GM23248 (cell line): Measurements from ENCODE around the gene UROC1. TPM values are rescaled to one million over a fixed set of nuclear protein-coding genes. Genes with fewer than 3 reads are reported as not detected.

Experiments
- DNase-seq: peaks from one replicate; pipeline ENCODE4 v3.0.0-alpha.2; 2015
- H2AFZ ChIP-seq: fragments of 200-600 bp; sonication (generic); 2 replicates; pipeline ENCODE4 v1.6.1; 2016; ENCODE audit warnings: antibody characterized with exemption
- H3F3A ChIP-seq: fragments of 200-600 bp; sonication (generic); 2 replicates; pipeline ENCODE4 v1.6.1; 2016; ENCODE audit warnings: mild to moderate bottlenecking, antibody characterized with exemption, mixed run types; ENCODE audit not compliant: insufficient read depth
- H3K27ac ChIP-seq: fragments of 200-600 bp; sonication (generic); 2 replicates; pipeline ENCODE4 v1.5.1; 2016; ENCODE audit warnings: mild to moderate bottlenecking
- H3K27me3 ChIP-seq: fragments of 200-600 bp; sonication (generic); replicated peaks from 2 replicates; pipeline ENCODE4 v1.6.1; 2016; ENCODE audit warnings: mild to moderate bottlenecking; ENCODE audit not compliant: insufficient read depth
- H3K36me3 ChIP-seq: fragments of 200-600 bp; sonication (generic); 2 replicates; pipeline ENCODE4 v1.6.1; 2016; ENCODE audit warnings: low read depth, mild to moderate bottlenecking
- H3K4me1 ChIP-seq: fragments of 200-600 bp; sonication (generic); 2 replicates; pipeline ENCODE4 v1.6.1; 2016; ENCODE audit warnings: mild to moderate bottlenecking; ENCODE audit not compliant: insufficient read depth
- H3K4me2 ChIP-seq: fragments of 200-600 bp; sonication (generic); one replicate; pipeline ENCODE4 v1.6.1; 2016; ENCODE audit warnings: mild to moderate bottlenecking; ENCODE audit not compliant: unreplicated experiment
- H3K4me3 ChIP-seq: fragments of 200-600 bp; sonication (generic); 2 replicates; pipeline ENCODE4 v1.5.1; 2016; ENCODE audit warnings: mild to moderate bottlenecking
- H3K79me2 ChIP-seq: fragments of 200-600 bp; sonication (generic); 2 replicates; pipeline ENCODE4 v1.6.1; 2016; ENCODE audit warnings: mild to moderate bottlenecking; ENCODE audit not compliant: insufficient read depth
- H3K9ac ChIP-seq: fragments of 200-600 bp; sonication (generic); 2 replicates; pipeline ENCODE4 v1.6.1; 2016; ENCODE audit warnings: mild to moderate bottlenecking
- H3K9me2 ChIP-seq: fragments of 200-600 bp; sonication (generic); 2 replicates; pipeline ENCODE4 v1.6.1; 2016; ENCODE audit warnings: mixed run types, mild to moderate bottlenecking, moderate library complexity; ENCODE audit not compliant: insufficient read depth
- H3K9me3 ChIP-seq: fragments of 200-600 bp; sonication (generic); one replicate; pipeline ENCODE4 v1.6.1; 2017; ENCODE audit warnings: low read depth
- H4K20me1 ChIP-seq: fragments of 200-600 bp; sonication (generic); 2 replicates; pipeline ENCODE4 v1.6.0; 2016; ENCODE audit not compliant: insufficient read depth
- EZH2 ChIP-seq: fragments of 200-600 bp; sonication (generic); IDR thresholded peaks from 2 replicates; pipeline ENCODE4 v1.6.1; 2018; ENCODE audit warnings: antibody characterized with exemption, mild to moderate bottlenecking; ENCODE audit not compliant: insufficient read depth, poor library complexity, severe bottlenecking
- EZH2phosphoT487 ChIP-seq: fragments of 200-600 bp; sonication (generic); IDR thresholded peaks from 2 replicates; pipeline ENCODE4 v1.6.1; 2018; ENCODE audit warnings: antibody characterized with exemption, moderate library complexity, mild to moderate bottlenecking, low read depth; ENCODE audit not compliant: insufficient read depth
- WGBS, 2 experiments: methylation state at CpG; one replicate each; pipeline ENCODE4 v1.1.6; 2015 to 2017; ENCODE audit warnings: low lambda C conversion rate in 2 of 2, low coverage in 1 of 2; ENCODE audit errors: missing lambda C conversion rate in 2 of 2; 5-methylcytosine and 5-hydroxymethylcytosine counted together
- in situ Hi-C: fragments of 300-500 bp; cut with MboI; formaldehyde crosslinking; loops from 2 replicates; pipeline ENCODE4 v1.15.0; 2020
- polyA plus RNA-seq: library from polyadenylated mRNA; unstranded; fragments of >200 nt; fragmentation: Nextera tagmentation; extraction: Ambion mirVana; gene quantifications from 2 replicates; pipeline ENCODE4 v1.2.1, GENCODE V29; 2016
- total RNA-seq: library from RNA; depleted of rRNA; stranded (reverse); fragments of >200 nt; shearing (Covaris generic); gene quantifications from 2 replicates; pipeline ENCODE4 v1.2.3, GENCODE V29; 2014

Gene UROC1
- total and polyA plus RNA-seq, 2 experiments from 2014 or later, result not detected

GRCh38 chr3:126460381-126460780 lies 57.2 kb downstream of the UROC1 start:
- Histone ChIP-seq H3K9me3 (no peaks in the 10 kb centered on the region), H2AFZ (no peak overlapping the region), H4K20me1 (no peaks in the 10 kb centered on the region), H3K9ac (no peak overlapping the region), H3K27ac (no peak overlapping the region), H3K79me2 (peaks cover 41% of the 10 kb centered on the region), H3K36me3 (peaks cover 39% of the 10 kb centered on the region), H3K4me2 (no peak overlapping the region), H3K27me3 (no peaks in the 10 kb centered on the region), H3K9me2 (no peaks in the 10 kb centered on the region), H3F3A (no peaks in the 10 kb centered on the region), H3K4me1 (no peaks in the 10 kb centered on the region), H3K4me3 (no peak overlapping the region)
- WGBS, 2 experiments, result 74 to 81% methylated on average over 7 of the region's 7 CpGs
- TF ChIP-seq EZH2 (no peak), EZH2phosphoT487 (no peak)
- in situ Hi-C loops, result no loop called here
- no peak for DNase-seq

DNA sequence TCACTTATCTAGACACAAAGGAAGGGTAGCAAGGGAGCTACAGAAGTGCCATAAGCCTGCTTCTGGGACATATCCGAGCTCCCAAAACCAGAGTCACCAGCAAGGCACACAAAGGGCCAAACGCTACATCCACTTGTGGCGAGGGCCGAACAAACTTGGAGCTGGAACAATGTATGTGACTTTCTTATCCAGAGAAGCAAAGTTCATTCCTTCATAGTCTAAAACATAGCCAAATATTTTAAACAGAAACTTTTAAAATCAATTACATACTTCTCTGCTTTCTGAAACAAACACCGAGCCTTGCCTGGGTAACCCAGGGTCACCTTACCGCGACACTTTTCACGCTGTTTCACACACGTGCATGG lies 57.8 kb downstream of the UROC1 start:
- Histone ChIP-seq H3K4me3 (no peak overlapping the region), H3F3A (no peaks in the 10 kb centered on the region), H3K27me3 (no peaks in the 10 kb centered on the region), H3K9me2 (no peaks in the 10 kb centered on the region), H3K79me2 (peaks cover 42% of the 10 kb centered on the region), H3K9ac (no peak overlapping the region), H3K9me3 (no peaks in the 10 kb centered on the region), H3K27ac (no peak overlapping the region), H3K36me3 (peaks cover 39% of the 10 kb centered on the region), H3K4me2 (no peak overlapping the region), H2AFZ (no peak overlapping the region), H3K4me1 (no peaks in the 10 kb centered on the region), H4K20me1 (no peaks in the 10 kb centered on the region)
- in situ Hi-C loops, result no loop called here
- TF ChIP-seq EZH2phosphoT487 (no peak), EZH2 (no peak)
- WGBS, 2 experiments, result 97% methylated on average over 9 of the region's 9 CpGs
- DNase-seq, result no peak

- Histone ChIP-seq H3K27ac (no peak overlapping the region), H3K9ac (no peak overlapping the region), H3F3A (no peaks in the 10 kb centered on the region), H3K9me3 (no peaks in the 10 kb centered on the region), H3K27me3 (no peaks in the 10 kb centered on the region), H3K9me2 (no peaks in the 10 kb centered on the region), H3K36me3 (peaks cover 43% of the 10 kb centered on the region), H3K4me2 (no peak overlapping the region), H3K4me3 (no peak overlapping the region), H3K4me1 (no peaks in the 10 kb centered on the region), H2AFZ (no peak overlapping the region), H4K20me1 (no peaks in the 10 kb centered on the region), H3K79me2 (peaks cover 43% of the 10 kb centered on the region)
- TF ChIP-seq EZH2phosphoT487 (no peak), EZH2 (no peak)
- no peak for DNase-seq
- 84 to 88% methylated on average over 7 of the region's 7 CpGs for WGBS, 2 experiments
- in situ Hi-C loops, result no loop called here
Measured at GRCh38 chr3:126459111-126459762, 58.3 kb downstream of the UROC1 start.

DNA sequence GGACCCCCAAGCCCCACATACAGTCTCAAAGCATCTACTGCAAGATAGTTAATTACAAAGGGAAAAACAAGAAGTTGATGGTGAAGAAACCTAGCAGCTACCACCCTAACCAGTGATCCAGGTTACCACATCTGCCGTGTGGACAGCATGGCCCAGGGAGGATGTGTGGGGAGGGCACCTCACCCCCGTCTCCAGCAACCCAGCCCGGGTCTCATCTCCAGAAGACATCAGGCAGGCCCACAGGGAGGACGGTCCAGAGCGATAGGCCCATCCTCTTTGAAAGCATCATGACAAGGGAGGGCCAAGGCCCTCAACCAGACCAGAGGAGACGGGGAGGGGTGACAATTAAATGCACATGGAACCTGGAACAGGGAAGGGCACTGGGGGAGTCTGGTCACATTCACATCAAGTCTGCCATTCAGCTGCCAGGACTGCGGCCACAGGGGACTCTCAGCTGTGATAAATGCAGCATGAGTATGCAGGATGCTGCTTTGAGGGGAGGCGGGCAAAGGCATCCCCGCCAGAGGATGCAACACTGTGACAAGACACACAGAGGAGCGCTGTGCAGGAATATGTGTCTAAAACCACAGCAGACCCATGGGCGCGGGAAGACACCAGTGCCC lies 60.7 kb downstream of the UROC1 start:
- Histone ChIP-seq H3K27me3 (no peaks in the 10 kb centered on the region), H2AFZ (no peak overlapping the region), H3K9me2 (no peaks in the 10 kb centered on the region), H3K36me3 (peaks cover 32% of the 10 kb centered on the region), H3K4me3 (no peak overlapping the region), H3F3A (no peaks in the 10 kb centered on the region), H3K9me3 (no peaks in the 10 kb centered on the region), H3K79me2 (peaks cover 40% of the 10 kb centered on the region), H3K27ac (no peak overlapping the region), H3K9ac (no peak overlapping the region), H4K20me1 (no peaks in the 10 kb centered on the region), H3K4me2 (no peak overlapping the region), H3K4me1 (no peaks in the 10 kb centered on the region)
- TF ChIP-seq EZH2, result no peak
- TF ChIP-seq EZH2phosphoT487, result no peak
- in situ Hi-C loops, result no loop called here
- no peak for DNase-seq
- 86 to 87% methylated on average over 12 of the region's 12 CpGs for WGBS, 2 experiments
